HG03280 (cell line): ENCODE measurements around the gene FCRLA.
"Not testable (repeated sequence)": the region's sequence is repeated elsewhere in the genome, so short reads cannot be mapped to it uniquely, and the experiment has no call there.

Source experiments
- ATAC-seq: cut with Tn5 transposase; IDR thresholded peaks from one replicate; pipeline ENCODE4 v1.9.1; 2021; ENCODE audit warnings: mild to moderate bottlenecking, moderate library complexity; ENCODE audit not compliant: unreplicated experiment

Gene FCRLA

GRCh38 chr1:161706482-161707347 is at the start of gene FCRLA:
Gene FCRLA, plus strand, starts transcription at chr1:161707229. Its CDS starts 36 bp downstream, at chr1:161707265.
- peak; percentile 65 for ATAC-seq

- ATAC-seq, result not testable (repeated sequence)
Measured at GRCh38 chr1:161658524-161658923, 48.5 kb upstream of the FCRLA start.

GRCh38 chr1:161661660-161662311 is 45.2 kb upstream of the FCRLA start:
- ATAC-seq, result not testable (repeated sequence)

- peak; percentile 81 for ATAC-seq
Measured at GRCh38 chr1:161662684-161663339, 44.2 kb upstream of the FCRLA start, which contains the start of gene FCGR2B. Gene FCGR2B, plus strand, starts transcription at chr1:161663143. Its CDS starts 99 bp downstream, at chr1:161663242.

- not testable (repeated sequence) for ATAC-seq
Measured at GRCh38 chr1:161663569-161663968, 43.5 kb upstream of the FCRLA start.

- ATAC-seq, result not testable (repeated sequence)
Measured at GRCh38 chr1:161664689-161665088, 42.3 kb upstream of the FCRLA start.

GRCh38 chr1:161671045-161672020 is 35.7 kb upstream of the FCRLA start:
- ATAC-seq, result not testable (repeated sequence)

GRCh38 chr1:161673437-161673836 is 33.6 kb upstream of the FCRLA start:
- not testable (repeated sequence) for ATAC-seq

GRCh38 chr1:161674447-161674846 is 32.6 kb upstream of the FCRLA start:
- not testable (repeated sequence) for ATAC-seq

- not testable (repeated sequence) for ATAC-seq
Measured at GRCh38 chr1:161674908-161675307, 32.1 kb upstream of the FCRLA start.

GRCh38 chr1:161676441-161676840 is 30.6 kb upstream of the FCRLA start:
- no peak for ATAC-seq

- no peak for ATAC-seq
Measured at GRCh38 chr1:161676958-161677689, 29.9 kb upstream of the FCRLA start.

GRCh38 chr1:161678500-161678899 is 28.5 kb upstream of the FCRLA start:
- no peak for ATAC-seq

- no peak for ATAC-seq
Measured at GRCh38 chr1:161681879-161682278, 25.1 kb upstream of the FCRLA start.

- no peak for ATAC-seq
Measured at GRCh38 chr1:161688946-161689345, 18.1 kb upstream of the FCRLA start.

- no peak for ATAC-seq
Measured at GRCh38 chr1:161691846-161692245, 15.2 kb upstream of the FCRLA start.

- not testable (repeated sequence) for ATAC-seq
Measured at GRCh38 chr1:161693020-161693712, 13.9 kb upstream of the FCRLA start.

- ATAC-seq, result not testable (repeated sequence)
Measured at GRCh38 chr1:161698302-161698701, 8.7 kb upstream of the FCRLA start.

- ATAC-seq, result no peak
Measured at GRCh38 chr1:161702250-161702649, 4.8 kb upstream of the FCRLA start.
